ENCODE data around the gene NFKBIA.
"Not testable (repeated sequence)": the region's sequence is repeated elsewhere in the genome, so short reads cannot be mapped to it uniquely, and the experiment has no call there.

NFKBIA gene

DNA sequence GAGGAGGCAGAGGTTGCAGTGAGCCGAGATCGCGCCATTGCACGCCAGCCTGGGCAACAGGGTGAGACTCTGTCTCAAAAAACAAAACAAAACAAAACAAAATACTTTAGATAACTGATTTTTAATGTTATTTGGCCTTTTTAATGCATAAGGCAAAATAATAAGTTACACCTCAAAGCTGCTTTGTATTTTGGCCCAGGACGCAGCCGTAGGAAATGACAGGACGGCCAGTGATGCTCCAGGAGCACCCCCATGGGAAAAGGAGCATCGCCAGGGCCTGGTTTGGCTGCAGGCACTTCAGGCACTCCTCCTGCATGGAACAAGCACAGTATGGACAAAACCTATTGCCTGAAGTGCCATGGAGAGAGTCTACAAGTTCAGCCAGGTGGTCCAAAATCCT is 3.5 kb upstream of the NFKBIA start:
- no peak for DNase-seq

DNA sequence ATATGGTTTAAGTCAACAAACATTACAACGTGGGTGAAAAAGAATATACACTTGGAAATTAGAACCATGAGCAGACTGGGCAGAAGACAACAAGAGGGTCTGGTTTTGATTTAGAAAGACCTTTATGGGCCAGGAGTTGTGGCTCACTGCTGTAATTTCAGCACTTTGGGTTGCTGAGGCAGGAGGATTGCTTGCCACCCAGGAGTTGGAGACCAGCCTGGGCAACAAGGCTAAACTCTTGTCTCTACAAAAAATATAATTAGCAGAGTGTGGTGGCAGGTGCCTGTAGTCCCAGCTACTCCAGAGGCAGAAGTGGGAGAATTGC is 2.7 kb upstream of the NFKBIA start:
- no peak for DNase-seq

DNA sequence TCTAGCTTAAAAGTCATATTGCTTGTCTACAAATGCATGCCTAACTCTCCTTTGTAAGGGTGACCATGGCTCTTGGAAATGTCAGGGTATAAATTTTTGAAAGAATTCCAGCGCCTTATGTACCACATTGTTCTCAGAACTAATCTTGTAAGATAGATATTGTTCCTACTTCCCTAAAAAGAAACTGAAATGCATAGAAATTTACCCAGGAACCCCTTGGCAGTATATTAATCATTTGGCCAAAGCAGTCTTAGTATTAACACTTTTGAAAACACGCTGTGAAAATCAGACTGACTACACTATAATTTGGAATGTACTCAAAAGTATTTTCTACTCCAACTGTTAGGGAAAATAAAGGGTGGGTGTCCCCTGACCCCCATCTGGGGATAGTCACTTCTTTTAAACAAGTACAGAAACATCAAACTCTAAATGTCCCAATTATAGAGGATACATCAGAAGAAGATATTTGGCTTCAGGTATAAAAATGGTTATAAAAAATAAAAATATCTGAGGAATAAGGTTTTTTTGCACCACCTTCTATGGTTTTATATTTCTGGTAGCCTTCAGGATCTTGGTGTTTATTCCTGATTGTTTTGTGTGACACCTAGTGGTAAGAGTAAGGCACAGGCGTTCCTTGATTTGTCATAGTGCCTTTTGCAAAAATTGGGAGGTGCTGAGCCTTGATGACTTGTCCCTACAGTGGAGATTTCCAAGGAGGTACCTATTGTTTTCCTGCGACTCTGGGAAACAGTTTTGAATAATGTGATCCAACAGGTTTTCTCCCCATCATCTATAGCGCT is 2.2 kb upstream of the NFKBIA start:
- DNase-seq: no peak

DNA sequence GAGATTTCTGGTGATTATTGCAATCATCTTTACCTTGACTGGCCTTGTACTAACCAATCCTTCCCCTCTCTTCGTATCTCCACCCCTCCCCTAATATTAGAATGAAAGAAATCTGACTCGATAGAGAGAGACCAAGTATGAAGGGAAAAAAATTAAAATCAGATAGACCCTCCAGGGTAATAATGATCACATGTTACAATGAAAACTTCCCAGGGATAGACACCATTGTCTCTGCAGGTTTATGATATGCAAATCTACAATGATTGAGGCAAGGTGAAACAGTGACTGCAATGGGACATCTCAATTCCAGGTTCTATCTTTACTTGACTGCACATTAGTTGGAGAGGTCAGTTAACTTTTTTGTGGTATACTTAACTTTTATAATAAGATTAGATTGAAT is 1.5 kb upstream of the NFKBIA start:
- no peak for DNase-seq

DNA sequence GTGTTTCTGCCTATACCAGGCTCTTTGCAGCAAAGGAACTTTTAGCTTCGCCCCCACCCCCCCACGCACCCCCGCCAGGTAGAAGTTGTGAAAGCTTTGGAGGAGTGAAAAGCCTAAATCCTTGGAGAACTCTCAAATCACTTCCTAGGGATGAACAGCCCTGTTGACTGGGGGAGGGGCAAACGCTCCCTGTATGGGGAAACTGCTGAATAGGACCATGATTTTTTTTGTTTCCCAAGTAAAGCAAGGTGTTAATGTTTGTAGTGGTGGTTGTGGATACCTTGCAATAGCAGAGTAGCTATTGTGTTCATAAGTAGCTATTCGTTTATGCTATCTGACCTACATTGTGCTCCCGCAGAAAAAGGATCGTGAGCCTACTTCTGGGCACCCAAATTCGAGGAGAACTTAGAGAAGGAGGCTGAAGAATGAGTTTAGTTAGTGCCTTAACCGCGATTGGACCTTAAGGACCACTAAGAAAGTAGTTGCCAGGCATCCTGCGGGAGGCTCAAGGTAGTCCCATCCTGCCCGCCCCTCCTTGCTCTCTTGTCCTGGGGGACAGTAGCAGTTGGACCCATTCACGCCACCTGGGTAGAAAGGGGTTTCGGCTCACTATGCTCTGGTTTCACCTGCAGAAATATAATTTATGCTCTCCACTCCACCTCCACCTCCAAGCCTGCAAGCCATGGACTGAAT is 901 bp upstream of the NFKBIA start:
- DNase-seq: no peak

DNA sequence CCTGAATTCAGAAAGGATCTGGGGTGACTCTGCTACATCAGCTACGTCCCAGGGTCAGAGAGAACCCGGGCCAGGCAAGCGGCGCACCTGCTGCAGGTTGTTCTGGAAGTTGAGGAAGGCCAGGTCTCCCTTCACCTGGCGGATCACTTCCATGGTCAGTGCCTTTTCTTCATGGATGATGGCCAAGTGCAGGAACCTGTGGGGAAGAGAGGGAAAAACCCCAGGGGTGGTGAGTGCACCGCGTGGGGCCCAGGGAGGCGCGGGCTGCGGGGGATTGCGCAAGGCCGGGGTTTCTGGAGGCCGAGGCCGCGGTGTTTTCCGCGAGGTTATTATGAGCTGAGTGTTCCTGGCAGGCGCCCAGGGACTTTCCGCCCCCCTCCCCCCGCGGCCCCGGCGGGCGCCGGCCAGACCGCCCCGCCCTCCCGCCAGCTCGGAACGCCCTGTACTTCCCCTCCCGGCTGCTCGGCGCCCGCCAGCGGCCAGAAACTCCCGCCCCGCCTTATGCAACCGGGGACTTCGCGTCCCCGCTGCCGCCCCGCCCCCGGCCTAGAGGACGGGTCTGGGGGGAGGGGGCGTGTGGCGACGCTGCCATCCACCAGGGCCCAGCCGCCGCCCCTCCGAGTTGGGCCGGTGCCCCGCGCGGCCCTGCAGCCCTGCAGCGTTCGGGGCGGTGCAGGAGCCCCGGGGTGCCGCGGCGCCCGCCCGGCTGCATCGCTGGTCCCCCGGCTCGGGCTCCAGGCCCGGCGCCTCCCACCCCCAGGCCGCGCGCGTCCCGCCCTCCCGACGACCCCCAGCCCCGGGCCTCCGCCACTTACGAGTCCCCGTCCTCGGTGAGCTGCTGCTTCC is 723 bp downstream of the NFKBIA start:
- peak; percentile 96 for DNase-seq

DNA sequence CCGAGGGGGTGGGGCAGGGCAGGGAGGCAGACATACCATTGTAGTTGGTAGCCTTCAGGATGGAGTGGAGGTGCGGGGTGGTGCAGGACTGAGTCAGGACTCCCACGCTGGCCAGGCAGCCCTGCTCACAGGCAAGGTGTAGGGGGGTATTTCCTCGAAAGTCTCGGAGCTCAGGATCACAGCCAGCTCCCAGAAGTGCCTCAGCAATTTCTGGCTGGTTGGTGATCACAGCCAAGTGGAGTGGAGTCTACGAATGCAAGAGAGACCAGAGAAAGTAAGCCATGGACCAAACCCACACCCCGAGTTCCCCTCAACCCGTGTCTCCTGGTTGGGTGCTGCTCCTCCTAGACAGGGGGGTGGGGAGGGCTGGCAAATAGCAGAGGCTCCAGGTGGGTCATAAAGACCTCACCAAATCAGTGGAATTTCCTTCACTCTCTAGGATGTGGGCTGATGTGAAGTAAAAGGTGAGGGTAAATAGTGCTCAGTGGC is 1.4 kb downstream of the NFKBIA start:
- peak; percentile 33 for DNase-seq

DNA sequence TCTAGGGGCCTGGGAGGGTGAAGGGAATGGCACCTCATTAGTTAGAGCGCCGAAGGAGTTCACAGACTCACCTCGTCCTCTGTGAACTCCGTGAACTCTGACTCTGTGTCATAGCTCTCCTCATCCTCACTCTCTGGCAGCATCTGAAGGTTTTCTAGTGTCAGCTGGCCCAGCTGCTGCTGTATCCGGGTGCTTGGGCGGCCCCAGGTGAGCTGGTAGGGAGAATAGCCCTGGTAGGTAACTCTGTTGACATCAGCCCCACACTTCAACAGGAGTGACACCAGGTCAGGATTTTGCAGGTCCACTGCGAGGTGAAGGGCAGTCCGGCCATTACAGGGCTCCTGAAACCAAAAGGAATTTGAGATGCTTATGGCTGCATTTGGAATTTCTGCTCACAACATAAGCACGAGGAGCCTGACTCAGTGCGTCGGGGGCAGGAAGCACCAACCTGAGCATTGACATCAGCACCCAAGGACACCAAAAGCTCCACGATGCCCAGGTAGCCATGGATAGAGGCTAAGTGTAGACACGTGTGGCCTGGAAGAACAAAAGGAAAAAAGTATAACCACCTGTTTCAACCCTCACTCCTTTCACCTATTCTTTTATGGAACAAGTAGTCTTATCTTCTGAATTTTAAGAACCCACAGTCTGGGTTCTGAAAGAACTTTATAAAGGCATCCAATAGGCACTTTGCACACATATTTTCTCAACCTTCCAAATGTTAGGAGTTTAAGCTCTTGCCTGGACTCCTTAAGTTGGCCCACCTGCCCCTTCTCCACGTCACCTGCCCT is 2.0 kb downstream of the NFKBIA start:
- peak; percentile 32 for DNase-seq

DNA sequence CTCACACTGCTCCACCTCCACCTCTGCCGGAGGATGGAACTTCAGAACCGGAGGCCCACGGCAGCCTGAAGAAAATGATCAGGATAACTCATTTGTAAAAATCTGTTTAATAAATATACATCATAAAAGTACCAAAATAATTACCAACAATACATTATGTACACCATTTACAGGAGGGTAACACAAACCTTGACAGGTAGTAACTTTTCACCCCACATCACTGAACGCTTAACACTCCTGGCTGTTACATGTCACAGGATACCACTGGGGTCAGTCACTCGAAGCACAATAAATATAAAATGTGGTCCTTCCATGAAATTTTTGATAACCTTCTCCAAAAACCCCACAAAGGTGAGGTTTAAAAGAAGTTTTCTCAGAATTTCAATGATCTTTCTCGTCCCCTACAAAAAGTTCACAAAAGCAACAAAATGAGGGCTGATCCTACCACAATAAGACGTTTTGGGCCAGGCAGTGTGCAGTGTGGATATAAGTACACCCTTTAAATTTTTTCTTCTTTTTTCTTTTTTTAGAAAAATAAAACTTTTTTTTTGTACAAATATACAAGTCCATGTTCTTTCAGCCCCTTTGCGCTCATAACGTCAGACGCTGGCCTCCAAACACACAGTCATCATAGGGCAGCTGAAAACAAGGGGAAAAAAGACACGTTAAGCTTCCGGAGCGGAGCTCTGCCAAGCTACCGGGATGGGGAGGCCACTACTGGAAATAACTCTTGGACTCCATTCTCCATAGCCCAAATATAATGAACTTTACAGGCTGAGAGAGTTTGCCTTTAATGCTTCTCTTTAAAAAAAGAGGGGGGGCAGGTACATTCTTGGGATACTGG is 2.9 kb downstream of the NFKBIA start:
- DNase-seq: no peak

DNA sequence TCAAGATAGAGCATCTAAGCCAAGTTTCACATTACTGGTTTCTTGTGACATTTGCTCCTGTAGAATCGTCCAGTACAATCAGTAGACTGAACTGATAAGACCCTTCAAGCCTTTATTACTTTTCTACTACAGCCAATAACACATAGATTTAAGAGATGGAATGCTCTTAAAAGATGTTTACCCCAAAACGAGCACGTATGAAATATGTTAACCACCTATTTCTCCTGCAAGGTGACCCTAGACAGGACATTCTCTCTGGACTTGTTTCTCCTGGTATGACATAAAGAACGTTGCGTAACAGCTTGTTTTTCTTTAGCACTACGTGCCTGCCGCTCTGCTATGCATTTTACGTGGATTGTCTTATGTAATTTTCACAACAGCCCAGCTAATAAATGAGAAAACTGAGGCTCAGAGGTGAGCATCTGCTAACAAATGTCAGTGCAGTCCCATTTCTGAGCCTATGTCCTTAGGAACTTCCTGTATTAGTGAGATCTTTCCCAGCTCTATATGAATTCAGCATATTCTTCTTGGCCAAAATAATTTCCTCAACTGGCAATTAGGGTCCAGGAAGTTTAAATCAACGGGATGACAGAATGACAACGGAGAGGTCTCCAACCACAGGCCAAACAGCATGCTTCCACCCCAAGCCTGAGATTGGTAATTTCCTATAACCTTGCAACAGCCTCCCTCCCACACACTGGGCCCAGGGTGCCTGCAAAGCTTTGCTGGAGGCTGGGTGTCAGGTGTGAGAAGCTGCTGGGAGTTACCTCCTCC is 3.7 kb downstream of the NFKBIA start:
- DNase-seq: peak; percentile 32

DNA sequence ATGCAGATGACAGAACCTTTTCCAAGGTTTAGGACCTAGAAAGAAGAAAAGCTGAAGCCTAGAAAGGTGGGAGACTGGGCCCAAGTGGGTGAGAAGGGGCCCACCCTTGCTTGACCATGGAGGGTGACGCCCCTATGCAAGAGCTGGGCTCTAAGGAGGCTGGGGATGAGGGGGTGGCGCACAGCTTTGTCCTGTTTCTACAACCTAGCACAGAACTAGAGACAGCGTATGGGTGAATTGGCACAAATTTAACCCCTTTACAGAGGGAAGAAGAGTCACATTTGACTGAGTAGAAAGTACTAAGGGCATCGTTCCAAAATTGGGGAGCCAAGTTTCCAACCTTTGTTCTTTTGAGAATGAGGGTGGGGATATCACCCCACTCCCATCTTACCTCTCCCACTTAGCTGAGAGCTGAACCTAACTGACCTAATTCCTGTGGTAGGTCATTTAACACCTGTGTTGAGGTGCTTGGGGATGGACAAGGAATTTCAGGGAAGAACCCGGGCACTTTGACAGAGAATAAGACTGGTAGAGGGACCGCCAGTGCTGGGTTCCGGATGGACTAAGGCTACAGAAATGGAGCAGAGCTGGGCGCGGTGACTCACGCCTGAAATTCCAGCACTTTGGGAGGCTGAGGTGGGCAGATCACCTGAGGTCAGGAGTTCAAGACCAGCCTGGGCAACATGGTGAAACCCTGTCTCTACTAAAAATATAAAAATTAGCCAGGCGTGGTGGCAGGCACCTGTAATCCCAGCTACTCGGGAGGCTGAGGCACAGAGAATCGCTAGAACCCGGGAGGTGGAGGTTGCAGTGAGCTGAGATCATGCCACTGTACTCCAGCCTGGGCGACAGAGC is 5.2 kb downstream of the NFKBIA start:
- DNase-seq: no peak

DNA sequence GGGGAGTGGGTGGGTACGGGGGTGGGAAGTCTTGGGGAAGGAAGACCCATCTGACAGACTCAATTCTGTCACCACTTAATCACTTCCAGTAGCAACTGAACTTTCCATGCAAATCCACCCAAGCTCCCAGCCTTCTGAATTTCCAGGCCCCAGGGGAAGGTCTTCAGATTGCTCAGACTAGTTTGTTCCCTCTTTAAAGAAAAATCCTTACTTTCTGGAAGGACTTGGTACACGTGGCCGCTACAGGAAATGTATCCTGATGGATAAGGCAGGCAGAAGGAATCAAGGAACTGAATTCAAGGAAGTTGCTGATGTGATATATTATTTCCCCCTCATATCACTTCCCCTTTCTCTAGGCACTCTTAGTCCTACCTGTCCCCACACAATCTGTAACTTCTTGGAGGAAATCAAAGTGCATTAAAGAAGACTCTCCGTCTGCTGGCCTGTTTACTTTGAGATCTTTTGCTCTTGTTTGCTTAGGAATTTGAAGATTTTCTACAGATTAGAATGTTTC is 6.4 kb downstream of the NFKBIA start:
- no peak for DNase-seq

DNA sequence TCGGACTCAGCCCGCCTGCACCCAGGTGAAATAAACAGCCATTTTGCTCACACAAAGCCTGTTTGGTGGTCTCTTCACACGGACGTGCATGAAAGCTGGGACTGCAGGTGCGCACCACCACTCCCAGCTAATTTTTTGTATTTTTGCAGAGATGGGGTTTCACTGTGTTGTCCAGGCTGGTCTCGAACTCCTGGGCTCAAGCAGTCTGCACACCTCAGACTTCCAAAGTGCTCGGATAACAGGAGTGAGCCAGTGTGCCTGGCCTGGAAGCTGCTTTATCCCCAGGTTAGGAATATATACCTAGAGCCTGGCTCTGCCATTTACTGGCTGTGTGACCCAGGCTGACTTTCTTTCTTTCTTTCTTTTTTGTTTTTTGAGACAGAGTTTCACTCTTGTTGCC is 7.9 kb downstream of the NFKBIA start:
- DNase-seq: not testable (repeated sequence)

DNA sequence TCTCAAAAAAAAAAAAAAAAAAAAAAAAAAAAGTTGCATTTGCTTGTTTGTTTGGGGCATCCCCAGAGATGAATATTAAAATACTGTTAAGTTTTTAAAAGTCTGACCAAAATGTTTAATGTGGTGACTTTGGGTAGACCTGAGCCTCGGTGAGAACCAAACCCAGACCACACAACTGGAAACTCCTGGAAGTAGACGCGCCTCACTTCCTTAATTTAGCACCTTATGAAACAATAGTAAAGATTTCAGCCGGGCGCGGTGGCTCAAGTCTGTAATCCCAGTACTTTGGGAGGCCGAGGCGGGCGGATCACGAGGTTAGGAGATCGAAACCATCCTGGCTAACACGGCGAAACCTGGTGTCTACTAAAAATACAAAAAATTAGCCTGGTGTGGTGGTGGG is 9.3 kb downstream of the NFKBIA start:
- no peak for DNase-seq

DNA sequence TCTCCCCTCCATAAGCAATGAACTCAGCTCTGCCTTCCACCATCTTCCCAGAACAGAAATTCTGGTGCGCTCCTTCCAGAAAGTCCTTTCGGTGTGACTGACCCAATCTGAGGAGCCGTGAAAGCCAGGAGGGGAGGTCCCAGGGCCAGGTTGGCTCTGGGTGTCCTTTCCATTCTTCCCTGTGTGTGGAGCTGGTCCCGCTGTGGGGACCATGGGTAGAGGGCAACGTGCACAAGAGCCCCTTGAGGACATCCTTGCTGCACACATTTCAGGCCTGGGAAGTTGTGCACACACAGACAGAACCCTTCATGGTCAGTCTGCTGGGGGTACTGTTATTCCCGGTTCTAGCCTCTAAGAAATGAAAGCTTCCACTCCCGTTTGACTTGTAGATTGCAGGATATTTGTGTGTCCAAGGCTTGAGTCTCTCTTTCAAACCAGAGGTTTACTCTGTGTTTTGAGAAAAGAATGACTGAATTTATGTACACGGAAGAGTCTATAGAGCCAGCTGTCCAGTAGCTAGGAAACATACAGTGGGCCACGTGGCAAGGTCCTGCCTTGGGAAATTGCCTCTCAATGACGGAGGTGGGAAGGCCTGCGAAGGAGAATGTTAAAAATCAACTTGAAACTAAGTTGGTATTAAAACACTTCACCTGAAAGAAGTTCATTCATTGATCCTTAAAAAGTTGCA is 10.1 kb downstream of the NFKBIA start:
- no peak for DNase-seq

DNA sequence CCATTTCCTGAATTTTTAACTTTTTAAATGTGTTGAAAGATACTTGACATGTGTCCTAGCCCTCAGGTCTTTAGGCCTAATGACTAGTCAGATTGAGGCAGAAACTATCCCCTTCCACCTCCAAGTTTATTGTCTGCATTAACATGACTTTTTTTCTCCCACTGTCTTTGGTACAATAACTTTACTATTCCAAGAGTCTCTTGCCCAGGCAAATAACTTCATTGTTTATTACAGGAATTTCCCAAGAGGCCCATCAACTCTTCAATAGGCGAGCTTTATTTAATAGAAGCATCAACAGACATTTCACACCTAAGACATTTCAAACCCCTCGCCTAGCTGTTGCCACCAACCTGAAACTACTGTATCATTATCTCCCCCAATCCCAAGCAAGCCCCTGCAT is 10.7 kb downstream of the NFKBIA start:
- DNase-seq: no peak

DNA sequence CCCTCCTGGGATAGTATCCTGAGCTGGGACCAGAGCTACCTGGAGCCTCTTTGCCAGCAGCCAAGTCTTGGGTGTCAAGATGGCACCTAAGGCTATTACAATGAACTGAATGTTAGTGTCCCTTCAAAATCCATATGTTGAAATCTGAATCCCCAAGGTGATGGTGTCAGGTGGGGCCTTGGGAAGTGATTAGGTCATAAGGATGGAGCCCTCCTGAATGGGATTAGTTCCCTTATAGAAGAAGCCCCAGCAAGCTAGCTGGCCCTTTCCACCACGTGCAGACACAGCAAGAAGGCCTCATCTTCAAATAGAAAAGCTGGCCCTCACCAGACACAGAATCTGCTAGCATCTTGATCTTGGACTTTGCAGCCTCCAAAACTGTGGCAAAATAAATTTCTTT is 12.4 kb downstream of the NFKBIA start:
- no peak for DNase-seq

DNA sequence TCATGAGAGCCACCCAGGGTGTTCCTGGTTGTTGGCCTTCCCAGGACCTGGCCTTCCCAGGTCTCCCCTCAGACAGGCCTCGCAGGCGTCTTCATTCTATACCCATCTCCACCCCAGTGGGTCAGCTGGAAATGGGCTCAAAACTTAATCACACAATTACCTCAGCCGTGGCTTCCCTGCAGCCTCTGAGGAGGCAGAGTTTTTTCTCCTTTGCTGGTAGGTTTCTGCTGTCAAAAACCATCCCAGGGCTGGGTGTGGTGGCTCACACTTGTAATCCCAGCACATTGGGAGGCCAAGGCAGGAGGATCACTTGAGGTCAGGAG is 13.2 kb downstream of the NFKBIA start:
- no peak for DNase-seq

Data from T-helper 9 cell (primary cell).